ENCODE results near the gene STAC3. TPM values are rescaled to one million over a fixed set of nuclear protein-coding genes. Genes with fewer than 3 reads are reported as not detected.
"Not testable (repeated sequence)": the region's sequence is repeated elsewhere in the genome, so short reads cannot be mapped to it uniquely, and the experiment has no call there.

Gene STAC3
- 100 to 1,000 TPM in 11 of 12 donors, not detected in 1; 178 to 563 (median 396) TPM for polyA plus RNA-seq (ENCODE audit: insufficient read length in 12 of 12)
- long read RNA-seq, donor 1, result 0 reads
- long read RNA-seq, donor 2, transcript STAC3-201 (12 exons, 1,656 nt), result minor isoform, 10 of 156 reads
- long read RNA-seq, donor 2, transcript STAC3-203 (3 exons, 551 nt), result major isoform, 38 of 156 reads
- long read RNA-seq, donor 2, partial matches to known transcripts, result 105 of 156 reads
- long read RNA-seq, donor 2, other reads (novel, unspliced or antisense), result 0 of 156 reads
- long read RNA-seq, donor 3, transcript STAC3-203 (3 exons, 551 nt), result major isoform, 12 of 54 reads
- long read RNA-seq, donor 3, partial matches to known transcripts, result 38 of 54 reads
- long read RNA-seq, donor 3, other reads (novel, unspliced or antisense), result 0 of 54 reads
- long read RNA-seq, donor 4, partial matches to known transcripts, result 27 of 31 reads
- long read RNA-seq, donor 4, other reads (novel, unspliced or antisense), result 0 of 31 reads
- long read RNA-seq, donor 5, result 0 reads
- long read RNA-seq, donor 6, transcript STAC3-203 (3 exons, 551 nt), result major isoform, 12 of 55 reads
- long read RNA-seq, donor 6, partial matches to known transcripts, result 34 of 55 reads
- long read RNA-seq, donor 6, other reads (novel, unspliced or antisense), result 0 of 55 reads
- long read RNA-seq, donor 7, transcript STAC3-203 (3 exons, 551 nt), result major isoform, 11 of 53 reads
- long read RNA-seq, donor 7, partial matches to known transcripts, result 38 of 53 reads
- long read RNA-seq, donor 7, other reads (novel, unspliced or antisense), result 0 of 53 reads
- long read RNA-seq, donor 8, transcript STAC3-206 (11 exons, 1,580 nt), result minor isoform, 5 of 104 reads
- long read RNA-seq, donor 8, transcript STAC3-203 (3 exons, 551 nt), result minor isoform, 17 of 104 reads
- long read RNA-seq, donor 8, transcript STAC3-201 (12 exons, 1,656 nt), result major isoform, 18 of 104 reads
- long read RNA-seq, donor 8, transcript STAC3-202 (9 exons, 1,014 nt), result minor isoform, 5 of 104 reads
- long read RNA-seq, donor 8, partial matches to known transcripts, result 56 of 104 reads
- long read RNA-seq, donor 8, other reads (novel, unspliced or antisense), result 0 of 104 reads
- long read RNA-seq, donor 9, transcript STAC3-203 (3 exons, 551 nt), result major isoform, 13 of 45 reads
- long read RNA-seq, donor 9, partial matches to known transcripts, result 22 of 45 reads
- long read RNA-seq, donor 9, other reads (novel, unspliced or antisense), result 0 of 45 reads
- long read RNA-seq, donor 10, transcript STAC3-201 (12 exons, 1,656 nt), result minor isoform, 15 of 102 reads
- long read RNA-seq, donor 10, transcript STAC3-203 (3 exons, 551 nt), result major isoform, 24 of 102 reads
- long read RNA-seq, donor 10, partial matches to known transcripts, result 58 of 102 reads
- long read RNA-seq, donor 10, other reads (novel, unspliced or antisense), result 0 of 102 reads
- long read RNA-seq, donor 11, transcript STAC3-201 (12 exons, 1,656 nt), result minor isoform, 11 of 116 reads
- long read RNA-seq, donor 11, transcript STAC3-203 (3 exons, 551 nt), result major isoform, 25 of 116 reads
- long read RNA-seq, donor 11, partial matches to known transcripts, result 79 of 116 reads
- long read RNA-seq, donor 11, other reads (novel, unspliced or antisense), result 0 of 116 reads

GRCh38 chr12:57250956-57251355 is at the start of gene STAC3:
STAC3 (minus strand) TSS chr12:57251187; CDS start chr12:57249636, 1,551 bp downstream.
- DNase-seq, result no peak

- no peak for DNase-seq
These were observed 48.6 kb upstream of the STAC3 start for GRCh38 chr12:57299514-57300016.

DNA sequence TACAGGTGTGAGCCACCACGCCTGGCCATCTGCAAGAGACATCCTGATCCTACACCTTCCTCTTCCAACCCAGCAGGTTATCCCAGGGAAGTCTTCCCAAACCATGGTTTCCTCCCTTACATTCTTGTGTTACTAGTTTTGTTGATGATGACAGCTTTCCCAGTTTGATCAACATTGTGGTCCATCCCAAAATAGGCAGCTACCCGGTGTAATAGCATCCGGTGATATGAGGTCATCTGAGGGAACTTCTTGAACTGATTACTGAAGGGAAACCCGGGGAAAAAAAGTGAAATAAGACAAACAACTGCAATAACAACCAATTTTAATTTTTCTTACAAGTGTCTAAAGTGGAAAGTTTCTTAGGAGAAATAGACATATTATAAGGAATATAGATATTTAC is 45.3 kb upstream of the STAC3 start:
- DNase-seq, result no peak

DNA sequence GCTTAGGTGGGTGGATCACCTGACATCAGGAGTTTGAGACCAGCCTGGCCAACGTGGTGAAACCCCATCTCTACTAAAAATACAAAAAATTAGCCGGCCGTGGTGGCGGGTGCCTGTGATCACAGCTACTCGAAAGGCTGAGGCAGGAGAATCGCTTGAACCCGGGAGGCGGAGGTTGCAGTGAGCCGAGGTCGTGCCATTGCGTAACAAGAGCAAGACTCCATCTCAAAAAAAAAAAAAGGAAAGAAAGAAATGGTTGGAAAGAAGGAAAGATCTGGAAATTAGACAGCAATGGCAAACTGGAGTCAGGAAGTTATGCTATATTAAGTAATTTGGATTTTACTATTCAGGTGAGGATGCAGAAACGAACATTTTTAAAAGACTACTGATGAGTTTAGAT is 31.1 kb upstream of the STAC3 start:
- not testable (repeated sequence) for DNase-seq

DNA sequence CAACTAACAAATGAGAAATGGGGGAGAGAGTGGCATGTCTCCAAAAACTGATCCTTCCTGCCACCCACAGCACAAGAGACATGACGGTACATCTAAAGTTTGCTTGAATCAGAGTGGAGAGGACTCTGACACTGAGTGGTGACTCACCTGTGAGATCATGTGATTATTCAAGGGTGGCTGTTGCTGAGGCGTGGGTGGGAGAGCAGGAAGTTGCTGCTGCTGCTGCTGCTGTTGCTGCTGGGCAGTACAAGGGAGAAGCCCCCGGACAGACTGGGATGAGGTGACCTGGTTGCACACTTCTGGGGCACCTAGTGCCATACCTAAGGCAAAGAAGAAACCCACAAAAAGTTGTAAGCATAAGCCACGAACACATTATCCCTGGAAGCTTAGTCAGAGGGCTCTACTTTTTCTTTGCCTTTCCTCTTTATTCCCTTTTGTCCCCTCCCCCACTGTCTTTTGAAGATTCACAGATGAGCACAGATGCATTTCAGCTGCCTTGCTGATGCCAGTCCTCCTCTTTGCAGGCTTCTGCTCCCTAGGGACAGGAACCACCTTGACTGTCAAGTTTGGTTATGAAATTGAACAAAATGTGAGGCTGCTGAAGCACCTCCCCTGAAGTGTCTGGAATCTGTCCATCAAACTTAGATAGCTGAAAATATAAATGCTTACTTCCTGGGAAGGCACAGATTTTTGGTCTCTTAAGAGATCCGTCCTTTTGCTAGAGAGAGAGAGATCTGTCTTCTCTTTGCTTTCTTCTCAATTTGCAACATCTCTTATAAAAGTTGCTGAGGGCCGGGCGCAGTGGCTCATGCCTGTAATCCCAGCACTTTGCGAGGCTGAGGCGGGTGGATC is 29.4 kb upstream of the STAC3 start:
- DNase-seq, result no peak

DNA sequence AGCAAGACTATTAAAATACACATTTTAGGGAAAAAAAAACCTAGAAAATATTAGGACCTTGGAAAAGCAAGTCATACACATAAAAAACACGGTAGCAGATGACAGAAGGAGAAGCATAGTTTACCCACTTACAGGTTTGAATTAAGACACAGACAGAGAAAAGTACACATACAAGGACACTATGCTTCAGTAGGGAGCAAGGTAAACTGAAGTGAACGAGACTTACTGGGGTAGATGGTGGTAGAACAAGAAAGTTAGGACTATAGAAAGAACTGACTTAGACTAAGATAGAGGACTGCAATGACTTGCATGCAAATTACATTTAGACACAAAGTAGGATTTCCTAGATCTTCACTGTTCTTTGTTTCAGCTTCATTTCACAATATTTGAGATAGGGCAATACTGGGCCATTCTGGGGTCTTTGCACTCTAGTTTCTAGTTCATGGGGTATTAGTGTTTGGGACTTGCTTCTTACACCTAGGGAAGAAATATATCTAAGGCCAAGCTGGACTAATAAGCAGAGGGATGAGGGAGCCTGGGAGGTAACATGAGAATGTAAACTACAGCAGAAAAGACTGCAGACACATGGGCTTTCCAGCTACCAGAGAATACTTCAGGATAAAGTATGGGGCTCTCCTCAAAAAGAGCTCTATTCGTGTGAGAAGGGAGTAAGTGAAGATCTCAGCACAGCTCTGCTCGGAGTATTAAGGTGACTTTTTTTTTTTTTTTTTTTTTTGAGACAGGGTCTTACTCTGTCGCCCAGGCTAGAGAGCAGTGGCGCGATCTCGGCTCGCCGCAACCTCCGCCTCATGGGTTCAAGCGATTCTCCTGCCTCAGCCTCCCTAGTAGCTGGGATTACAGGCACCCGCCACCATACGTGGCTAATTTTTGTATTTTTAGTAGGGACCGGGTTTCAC is 27.7 kb upstream of the STAC3 start:
- no peak for DNase-seq

DNA sequence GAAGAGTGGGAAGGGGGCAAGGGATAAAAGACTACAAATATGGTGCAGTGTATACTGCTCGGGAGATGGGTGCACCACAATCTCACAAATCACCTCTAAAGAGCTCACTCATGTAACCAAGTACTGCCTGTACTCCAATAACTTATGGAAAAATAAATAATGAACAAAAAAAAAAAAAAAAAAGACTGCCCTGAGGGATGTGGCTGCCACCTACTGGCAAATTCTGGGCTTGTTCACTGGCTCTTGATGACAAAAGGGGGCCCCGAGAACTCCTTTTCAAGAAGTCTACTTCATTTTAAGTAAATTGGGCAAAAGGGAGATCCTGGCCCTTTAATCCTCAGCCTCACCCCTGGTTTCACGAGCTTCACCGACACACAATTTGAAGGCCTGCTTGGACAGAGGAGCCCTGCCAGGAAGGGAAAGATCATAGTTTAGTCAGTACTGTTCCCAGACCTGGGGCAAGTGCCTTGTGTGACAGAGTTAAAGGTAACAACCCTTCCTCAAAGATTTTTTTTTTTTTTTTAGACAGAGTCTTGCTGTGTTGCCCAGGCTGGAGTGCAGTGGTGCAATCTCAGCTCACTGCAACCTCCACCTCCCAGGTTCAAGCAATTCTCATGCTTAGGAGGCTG is 26.1 kb upstream of the STAC3 start:
- no peak for DNase-seq

DNA sequence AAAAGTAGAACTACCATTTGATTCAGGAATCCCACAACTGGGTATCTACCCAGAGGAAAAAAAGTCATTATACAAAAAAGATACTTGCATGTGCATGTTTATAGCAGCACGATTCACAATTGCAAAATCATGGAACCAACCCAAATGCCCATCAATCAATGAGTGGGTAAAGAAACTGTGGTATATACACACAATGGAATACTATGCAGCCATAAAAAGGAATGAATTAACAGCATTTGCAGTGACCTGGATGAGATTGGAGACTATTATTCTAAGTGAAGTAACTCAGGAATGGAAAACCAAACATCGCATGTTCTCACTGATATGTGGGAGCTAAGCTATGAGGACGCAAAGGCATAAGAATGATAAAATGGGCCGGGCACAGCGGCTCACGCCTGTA is 25.2 kb upstream of the STAC3 start:
- DNase-seq, result not testable (repeated sequence)

GRCh38 chr12:57273516-57273915 is 22.5 kb upstream of the STAC3 start:
- DNase-seq, result no peak

DNA sequence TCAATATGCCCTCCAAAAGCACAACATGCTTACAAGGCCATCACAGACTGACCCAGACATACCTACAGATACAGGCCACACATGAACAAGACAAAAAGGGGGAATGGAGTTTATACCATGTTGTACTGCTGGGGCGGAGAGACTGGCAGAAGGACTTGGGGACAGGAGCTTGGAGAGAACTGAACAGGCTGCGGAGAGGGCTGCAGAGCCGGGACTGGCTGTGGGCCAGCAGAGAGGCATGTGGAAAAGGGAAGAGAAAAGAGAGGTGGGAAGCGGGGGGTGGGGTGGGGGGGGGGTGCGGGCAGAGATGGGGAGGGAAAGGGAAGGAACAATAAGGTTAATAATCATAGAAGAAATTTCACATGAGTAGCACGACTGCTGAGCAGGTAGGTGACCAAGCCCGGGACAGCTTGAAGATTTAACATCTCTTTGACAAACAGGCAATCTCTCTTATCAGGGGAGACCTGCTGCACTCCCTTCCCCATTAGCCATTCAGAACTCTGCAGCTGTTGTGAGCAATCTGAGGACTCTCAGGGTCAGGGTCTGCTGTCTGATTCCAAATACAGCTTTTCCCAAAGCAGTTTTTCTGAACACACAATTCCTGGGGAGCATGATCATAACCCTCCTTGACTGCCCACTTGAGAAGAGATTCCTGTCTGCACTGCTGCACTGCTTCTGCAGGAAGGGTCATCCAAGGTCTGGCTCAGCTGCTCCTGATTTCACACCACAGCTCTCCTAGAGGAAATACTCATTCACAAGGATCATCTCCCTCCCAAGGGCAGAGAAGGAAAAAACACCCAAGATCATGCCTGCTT is 21.6 kb upstream of the STAC3 start:
- no peak for DNase-seq

DNA sequence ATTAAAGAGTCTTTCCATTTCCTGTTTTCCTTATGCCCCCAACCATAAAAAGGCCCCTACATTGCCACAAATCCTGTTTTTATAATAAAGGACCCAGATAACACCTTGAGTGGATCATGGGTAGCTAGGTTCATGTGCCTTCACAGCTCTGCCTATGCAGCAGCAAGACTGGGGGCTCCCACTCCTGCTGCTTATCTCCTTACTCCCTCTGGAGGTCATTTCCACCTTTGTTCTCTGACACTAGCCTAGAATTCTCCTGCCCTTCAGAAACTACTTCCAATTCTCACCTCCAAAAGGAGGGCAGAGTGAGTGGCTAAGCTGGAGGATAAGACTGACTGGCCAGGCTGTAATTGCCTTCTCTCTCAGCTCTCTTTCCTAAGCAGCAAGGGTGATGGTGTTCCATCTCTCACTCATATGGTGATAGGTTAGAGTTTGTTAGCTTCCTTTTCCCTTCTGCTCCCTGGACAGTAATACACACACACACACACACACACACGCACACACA is 20.0 kb upstream of the STAC3 start:
- no peak for DNase-seq

- no peak for DNase-seq
These were observed 17.3 kb upstream of the STAC3 start for GRCh38 chr12:57268264-57268663.

DNA sequence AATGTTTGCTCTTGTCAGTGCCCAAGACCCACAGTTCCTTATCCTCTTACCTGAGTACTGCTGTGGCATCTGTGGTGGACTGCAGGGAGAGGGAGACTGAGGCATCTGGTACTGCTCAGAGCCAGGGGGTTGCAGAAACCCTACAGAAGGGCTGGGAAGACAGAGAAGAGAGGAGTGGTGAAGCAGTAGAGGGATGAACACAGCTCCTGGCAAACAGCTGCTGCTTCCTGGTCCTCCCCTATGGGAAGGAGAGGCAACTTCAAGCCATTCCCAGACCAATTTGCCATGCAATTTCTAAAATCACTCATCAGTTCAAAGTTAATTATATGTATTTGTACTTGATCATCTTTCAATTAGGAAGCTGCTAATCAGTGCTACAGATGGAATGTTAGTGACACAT is 15.7 kb upstream of the STAC3 start:
- DNase-seq, result no peak

GRCh38 chr12:57263096-57263495 is 12.1 kb upstream of the STAC3 start:
- DNase-seq, result no peak

GRCh38 chr12:57262126-57262822 is 11.3 kb upstream of the STAC3 start:
- DNase-seq, result no peak

DNA sequence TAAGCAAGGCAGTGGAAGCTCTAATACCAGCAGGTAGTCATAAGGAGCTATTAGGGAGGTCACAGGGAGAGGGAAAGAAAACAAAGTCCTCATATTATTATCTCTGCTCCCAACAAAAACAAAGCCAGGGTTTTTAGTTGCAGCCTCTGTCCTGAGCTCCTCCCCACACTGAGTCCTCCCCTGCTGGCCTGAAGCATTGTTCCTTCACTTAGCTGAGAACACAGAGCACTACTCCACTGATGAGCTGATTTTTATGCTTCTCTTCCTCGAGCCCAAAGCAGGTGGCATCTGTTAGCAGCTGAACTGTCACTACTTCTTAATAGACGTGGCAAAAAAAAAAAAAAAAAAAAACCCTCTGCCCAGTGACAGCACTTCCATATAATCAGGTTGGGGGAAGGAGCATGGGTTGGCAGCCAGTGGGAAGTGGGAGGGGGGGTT is 10.5 kb upstream of the STAC3 start:
- DNase-seq, result no peak

- no peak for DNase-seq
These were observed 9.4 kb upstream of the STAC3 start for GRCh38 chr12:57260366-57260765.

Measured in muscle of arm (tissue), 14 donors.